ENCODE results near the gene HIF1AN.

HIF1AN gene

DNA sequence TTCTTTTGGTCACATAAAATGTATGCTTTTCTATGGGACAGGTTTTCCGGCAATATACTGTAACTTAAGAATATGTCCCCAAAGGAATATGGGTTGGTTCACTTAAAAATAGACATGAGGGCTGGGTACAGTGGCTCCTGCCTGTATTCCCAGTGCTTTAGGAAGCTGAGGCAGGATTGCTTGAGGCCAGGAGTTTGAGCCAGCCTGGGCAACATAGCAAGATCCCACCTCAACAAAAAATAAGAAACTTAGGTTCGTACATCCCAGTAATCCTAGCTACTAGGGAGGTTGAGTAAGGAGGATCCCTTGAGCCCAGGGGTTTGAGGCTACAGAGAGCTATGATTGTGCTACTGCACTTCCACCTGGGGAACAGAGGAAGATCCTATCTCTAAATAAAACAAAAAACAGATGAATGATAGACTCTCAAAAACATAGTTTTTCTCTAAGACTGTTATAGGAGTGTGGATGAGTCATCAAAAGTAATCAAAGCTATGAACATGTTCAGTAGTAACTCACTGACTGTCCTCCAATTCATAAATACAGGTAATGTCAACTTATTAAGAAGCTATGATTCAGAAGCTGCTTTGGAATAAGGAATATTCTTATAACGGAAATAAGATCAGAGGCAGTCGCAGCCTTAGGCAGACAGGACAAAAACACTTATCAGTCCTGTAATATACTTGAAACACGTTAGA, 13.5 kb upstream of the HIF1AN start:
- no peak for FAIRE-seq

DNA sequence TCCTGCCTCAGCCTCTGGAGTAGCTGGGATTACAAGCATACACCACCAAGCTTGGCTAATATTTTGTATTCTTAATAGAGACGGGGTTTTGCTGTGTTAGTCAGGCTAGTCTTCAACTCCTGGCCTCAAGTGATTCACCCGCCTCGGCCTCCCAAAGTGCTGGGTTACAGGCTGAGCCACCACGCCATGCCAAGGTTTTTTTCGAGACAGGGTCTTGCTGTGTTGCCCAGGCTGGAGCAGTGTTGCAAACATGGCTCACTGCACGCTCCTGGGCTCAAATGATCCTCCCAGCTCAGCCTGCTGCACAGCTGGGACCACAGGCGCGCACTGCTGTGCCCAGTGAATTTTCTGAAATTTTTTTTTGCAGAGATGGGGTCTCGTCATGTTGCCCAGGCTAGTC, 12.8 kb upstream of the HIF1AN start:
- no peak for FAIRE-seq

DNA sequence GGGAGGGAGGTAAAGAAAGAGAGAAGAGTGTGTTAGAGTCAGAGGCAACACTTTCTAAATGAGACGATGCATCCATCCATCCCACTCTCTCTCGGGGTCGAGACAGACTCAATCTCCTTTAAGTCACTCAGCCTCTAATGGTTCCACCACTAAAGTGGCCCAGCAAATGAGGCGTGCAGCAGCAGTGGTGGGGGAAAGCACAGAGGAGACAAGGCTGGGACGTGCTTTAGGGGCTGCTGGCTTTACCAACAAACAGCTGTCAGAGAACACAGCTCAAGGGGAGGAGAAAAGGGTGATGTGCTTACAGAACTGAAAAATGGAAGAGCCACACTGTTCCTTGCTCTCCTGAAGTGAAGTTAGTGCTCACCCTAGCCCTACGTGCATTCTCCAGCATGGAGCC, 11.5 kb upstream of the HIF1AN start:
- no peak for FAIRE-seq

DNA sequence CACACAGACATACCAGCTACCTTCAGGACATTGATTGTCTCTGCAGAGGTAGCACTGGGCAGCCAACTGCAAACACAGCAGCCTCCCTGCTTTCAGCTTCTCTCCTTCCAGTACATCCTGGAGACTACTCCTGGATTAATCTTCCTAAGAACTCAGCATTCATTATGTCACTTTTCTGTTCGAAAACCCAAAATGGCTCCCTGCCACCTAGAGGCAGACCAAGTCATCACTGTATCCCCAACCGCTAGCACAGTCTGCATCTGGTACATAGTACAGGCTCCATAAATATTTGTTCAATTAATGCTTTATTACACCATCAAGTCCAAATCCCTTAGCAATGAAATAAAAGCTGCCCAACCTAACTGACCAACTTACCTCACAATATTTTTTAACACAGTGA, 11.1 kb upstream of the HIF1AN start:
- no peak for FAIRE-seq

DNA sequence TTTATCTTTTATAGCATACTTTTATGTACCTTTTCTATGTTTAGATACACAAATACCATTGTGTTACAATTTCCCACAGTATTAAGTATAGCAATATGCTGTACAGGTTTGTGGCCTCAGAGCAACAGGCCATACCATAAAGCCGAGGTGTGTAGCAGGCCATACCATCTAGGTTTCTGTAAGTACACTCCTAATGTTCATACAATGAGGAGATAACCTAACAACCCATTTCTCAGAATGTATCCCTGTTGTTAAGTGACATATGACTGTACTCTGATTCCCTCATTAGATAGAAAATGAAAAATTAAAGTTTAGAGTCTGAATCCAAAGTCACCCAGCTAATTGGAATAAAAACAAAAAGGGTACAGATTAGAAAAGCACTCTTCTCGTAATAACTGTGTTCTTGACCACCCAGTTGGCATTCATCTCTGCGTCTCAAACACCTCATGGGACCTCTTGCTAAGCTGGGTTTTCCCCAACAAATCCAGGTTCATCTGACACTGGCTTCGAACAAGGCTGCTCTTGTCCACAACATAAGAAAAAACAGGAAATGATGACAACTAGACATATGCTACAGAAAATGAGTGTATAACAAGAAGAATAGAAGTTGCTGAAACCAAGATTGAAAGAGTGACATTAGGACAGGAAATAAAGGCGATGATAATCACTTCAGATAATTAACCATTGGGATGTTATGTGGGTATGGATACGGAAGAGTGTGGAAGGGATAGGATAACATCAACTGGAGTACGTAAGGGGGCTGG, 7.4 kb upstream of the HIF1AN start:
- no peak for FAIRE-seq

DNA sequence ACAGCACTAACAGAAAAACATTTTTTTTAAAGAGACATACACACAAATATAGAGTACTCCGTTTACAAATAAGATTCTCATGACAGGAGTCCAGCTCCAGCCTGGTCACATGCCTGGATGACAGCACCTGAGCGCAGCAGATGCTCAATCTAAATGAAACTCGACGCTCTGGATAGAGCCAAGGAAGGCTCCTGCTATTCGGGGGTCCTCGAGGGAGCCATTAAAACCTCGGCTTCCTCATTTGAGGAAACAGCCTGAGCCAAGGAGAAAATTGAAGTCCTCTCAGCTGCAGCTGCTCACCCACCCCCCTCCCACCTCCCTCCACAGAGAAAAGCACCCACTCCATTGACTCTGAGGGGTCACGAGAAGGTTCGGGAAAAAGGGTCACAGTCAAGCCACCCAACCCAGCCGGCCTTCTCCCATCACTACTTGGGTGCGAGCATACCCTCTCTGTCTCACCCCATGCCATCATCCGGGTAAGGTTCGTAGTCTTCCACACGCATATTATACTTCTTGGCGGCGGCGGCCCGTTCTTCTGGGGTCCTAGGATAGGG, 6.7 kb upstream of the HIF1AN start:
- no peak for FAIRE-seq

DNA sequence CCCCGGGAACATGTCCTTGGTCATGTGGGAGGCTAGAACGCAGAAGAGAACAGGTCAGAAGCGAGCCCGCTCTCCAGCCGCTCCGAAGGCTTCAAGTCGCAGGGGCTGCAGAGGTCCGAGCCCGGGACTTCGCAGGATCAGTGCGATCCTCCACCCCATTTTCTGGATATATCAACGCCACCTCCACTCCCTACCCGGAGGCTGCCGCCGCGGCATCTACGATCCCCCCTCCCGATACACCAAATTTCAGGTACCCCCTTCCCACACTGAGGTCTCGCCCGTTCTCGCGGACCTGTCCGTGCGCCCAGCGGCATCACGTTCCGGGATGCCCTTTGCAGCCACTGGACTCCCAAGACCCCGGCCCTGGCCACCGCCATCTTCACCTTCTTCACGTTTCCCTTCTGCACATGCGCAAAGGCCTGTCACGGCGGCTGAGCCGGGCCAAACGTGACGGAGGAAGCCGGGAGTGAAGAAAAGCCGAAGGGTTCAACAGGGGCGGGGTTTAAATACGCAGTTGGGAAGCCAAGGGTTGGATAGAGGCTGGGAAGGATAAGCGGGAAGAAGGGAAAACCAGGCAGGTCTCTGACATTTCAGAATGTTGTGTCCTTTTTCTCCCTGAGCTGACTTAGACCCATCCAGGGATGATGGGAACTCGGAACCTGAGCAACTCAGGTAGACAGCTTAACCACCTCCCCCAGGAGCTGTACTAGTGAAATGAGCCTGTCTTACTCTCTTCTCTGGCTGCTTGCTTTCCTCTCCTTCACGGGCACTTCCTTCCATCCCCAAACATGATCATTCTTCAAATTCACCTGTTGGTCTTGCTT, 6.1 kb upstream of the HIF1AN start, which contains the start of gene NDUFB8:
Gene NDUFB8 (minus strand): TSS at position 397 of the 824 bp plus-strand sequence. CDS start 20 bp downstream, at position 377.
- FAIRE-seq: no peak

DNA sequence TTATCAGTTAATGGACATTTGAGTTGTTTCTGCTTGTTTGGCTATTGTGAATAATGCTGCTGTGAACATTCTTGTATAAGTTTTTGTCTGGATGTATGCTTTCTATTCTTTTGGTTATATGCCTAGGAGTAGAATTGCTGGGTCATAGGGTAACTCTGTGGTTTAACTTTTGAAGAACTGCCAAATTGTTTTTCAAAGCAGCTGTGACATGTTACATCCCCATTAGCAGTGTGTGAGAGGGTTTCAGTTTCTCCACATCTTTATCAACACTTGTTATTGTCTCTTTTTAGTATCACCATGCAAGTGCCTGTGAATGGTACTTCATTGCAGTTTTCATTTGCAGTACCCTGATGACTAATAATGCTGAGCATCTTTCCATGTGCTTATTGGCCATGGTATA, 4.0 kb upstream of the HIF1AN start:
- FAIRE-seq: no peak

DNA sequence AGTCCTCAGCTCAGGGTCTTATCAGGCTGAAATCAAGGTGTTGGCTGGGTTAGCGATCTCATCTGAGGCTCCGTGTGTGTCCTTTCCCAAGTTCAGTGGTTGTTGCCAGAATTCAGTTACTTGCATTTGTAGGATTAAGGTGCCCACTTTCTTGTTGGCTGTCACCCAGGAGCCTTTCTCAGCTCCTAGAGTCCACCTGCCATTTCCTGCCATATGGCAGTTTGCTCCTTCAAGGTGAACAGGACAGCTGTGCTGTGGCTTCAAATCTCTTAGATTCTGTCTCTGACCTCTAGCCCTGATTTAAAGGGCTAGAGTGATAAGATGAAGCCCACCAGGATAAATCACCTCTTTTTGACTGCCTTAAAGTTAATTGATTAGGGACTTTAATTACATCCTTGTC, 1.0 kb upstream of the HIF1AN start:
- no peak for FAIRE-seq

DNA sequence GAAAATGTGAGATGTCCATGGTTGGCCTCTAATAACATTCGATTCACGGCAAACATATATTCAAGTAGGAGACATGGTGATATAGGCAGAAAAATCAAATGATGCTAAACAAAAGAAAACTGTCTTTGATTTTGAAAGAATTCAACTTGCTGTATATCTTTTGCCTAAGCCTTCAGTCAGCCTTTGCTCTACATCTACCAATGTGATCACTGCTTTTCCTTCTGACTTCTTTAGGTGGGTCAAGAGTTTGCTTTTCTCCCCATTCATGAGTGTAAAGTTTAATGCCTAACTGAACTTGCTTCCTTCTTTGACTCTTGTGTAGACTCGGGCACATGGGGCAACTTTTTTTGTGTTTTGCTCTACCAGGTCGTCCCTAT, 417 bp upstream of the HIF1AN start:
- FAIRE-seq: no peak

DNA sequence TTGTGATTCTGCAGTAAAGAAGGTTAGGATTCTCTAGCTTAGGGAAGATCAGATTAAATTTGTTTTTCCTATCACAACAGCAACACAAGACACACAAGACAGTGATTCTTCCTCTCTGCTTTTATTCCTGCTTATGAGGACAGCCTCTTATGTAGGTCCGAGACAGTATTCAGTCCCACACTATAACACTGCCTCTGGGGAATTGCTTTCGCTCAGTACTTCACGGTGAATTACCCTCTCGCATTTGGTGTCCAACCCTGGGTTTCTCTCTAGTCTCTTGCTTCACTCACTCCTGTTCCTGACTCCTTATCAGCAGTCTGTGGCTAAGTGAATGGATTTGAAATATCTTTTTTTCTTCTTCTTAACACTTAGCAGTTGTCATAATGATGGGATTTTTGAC, 1.7 kb downstream of the HIF1AN start:
- no peak for FAIRE-seq

DNA sequence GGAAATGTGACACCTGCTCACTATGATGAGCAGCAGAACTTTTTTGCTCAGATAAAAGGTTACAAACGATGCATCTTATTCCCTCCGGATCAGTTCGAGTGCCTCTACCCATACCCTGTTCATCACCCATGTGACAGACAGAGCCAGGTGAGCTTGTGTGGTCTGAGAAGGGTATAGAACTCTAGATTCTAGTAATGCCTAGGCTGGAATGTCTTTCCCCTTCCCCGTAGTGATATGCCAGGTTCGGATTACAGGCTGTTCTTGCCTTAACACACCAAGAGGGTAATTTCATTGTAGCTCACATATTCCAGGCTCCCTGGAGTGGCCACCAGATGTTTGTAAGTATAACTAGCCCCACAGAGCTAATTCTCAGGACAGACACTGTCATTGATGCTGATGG, 9.2 kb downstream of the HIF1AN start:
- no peak for FAIRE-seq

DNA sequence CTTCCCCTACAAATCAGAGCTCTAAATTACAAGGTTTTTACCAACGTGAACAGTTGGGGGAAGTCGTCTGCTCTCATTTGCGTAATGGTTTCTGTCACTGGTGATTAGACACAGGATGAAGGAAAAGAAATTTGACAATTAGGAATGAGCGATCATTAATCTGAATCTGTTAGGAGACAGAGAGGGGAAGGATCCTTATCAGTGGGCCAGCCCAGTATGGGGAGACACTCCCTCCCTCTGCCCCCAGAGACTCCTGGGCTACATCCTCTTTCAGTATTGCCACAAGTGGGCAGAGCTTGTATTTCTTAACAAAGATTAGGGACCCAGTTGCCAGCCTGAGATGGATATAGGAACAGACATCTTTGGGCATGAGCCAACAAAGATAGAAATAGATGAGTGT, 15.5 kb downstream of the HIF1AN start:
- FAIRE-seq: no peak

DNA sequence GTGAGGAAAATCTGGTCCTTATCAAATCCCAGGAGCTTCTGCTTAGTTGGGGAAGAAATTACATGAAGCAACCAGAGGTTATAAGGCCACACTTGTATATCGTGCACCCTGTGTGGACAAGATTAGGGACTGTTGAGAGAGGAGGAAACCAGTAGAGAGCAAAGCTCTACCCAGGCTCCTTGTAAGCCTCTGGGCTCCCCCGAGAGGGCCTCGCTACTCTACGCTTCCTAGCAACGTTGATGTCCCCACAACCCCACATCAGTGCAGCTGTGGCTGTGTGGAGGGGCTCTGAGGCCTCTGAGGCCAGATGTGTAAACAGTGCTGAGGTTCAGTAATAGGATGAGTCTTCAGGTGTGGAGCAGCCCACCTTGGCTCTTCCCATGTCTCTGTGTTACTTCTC, 16.0 kb downstream of the HIF1AN start:
- FAIRE-seq: no peak

DNA sequence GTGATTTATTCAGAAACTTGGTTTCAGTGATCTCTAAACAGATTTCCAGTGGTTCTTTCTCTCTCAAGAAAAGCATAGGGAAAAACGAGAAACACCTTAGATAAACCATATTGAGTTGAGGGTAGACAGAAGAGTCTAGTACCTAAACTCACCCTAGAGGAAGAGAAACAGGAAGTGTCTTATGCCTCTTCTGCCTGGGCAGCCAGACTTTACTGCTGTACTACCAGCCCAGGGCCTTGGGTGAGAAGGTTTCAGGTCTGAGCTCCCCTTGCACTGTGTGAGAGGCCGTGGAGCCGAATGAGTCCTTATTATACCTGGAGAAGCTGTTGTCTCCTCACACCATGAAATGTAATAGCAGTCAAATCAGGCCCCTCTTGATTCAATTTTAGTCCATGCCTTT, 18.2 kb downstream of the HIF1AN start:
- FAIRE-seq: no peak

DNA sequence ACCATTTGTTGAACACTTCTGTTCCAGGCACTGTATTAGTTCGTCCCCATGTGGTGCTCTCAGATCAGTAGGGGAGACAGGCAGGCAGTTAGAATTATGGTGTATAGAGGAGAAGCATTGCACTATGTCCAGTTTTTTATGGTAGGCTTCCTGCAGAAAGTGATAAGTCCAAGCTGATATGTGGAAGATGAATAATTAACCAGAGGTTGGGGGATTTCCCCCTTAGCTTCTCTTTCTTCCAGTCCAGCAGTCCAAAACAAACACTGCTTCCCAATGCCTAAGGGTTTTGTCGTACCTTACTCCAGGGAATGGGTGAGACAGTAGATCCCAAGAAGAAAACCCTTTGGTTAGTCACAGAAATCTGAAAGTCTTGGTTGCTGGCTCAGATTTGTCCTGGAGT, 19.2 kb downstream of the HIF1AN start:
- no peak for FAIRE-seq

DNA sequence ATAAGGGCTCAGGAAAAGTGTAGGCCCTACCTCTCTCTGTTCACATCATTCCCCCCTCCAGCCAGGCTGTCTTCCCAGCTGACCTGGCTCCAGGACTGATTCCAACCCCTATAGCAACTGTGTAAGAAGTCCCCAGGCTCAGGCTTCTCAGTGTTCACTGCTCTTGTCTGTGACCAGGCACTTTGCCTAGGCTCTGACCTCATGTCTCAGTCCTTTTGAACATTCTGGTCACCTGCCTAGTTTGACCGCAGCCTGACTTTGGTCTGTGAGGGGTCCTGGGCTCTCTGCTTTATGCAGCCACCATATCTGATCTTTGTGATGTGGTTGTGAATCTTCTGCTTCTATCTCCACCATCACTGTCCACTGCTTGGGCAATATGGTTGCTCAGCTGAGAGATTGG, 24.5 kb downstream of the HIF1AN start:
- no peak for FAIRE-seq

DNA sequence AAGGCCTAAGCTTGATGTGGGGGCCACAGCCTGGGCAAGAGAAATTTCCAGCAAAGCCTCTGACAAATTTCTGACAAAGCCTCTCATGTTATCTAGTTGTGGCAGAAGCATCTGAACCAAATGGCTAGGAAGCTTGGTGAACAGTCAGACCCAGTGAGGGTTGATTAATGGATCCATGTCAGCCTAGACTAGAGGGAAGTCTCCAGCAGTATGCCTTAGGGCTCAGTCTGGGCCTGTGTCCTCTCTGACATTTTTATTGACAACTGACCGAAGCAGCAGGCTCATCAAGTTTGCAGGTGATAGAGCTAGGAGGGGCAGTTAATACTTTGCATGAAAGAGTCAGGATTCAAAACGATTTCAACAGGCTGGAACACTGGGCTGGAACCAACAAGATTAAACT, 25.3 kb downstream of the HIF1AN start:
- FAIRE-seq: no peak

DNA sequence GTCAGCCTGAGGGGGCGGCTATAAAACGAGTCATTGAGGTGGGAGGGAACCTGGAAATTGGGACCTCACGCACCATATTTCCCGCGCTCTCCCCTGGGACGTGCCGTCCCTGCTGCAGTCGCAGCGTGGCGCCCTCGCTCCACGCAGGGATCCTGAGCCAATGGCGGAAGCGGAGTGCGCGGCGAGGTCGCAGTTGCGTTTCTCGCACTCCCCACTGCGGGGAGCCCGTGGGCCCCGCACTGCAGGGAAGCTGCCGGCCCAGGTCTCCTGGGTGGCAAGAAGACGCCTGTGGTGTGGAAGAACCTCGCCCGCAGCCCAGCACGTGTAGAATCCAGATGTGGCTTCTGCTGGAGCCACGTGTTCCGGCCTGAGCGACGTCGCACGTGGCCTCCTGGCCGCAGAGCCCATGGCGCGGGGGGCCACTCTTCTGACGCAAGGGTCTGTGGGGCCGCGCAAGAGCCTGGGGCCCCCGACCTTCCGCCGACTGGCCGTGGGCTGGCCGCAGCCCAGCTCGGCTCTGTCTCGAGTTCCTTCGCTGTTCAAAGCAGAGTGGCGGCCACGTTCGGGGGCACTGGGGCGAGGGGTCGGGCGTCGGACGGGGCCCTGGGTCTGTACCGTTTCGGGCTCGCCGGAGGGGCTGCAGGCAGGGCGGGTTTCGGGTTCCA, 26.4 kb downstream of the HIF1AN start:
- FAIRE-seq: no peak

DNA sequence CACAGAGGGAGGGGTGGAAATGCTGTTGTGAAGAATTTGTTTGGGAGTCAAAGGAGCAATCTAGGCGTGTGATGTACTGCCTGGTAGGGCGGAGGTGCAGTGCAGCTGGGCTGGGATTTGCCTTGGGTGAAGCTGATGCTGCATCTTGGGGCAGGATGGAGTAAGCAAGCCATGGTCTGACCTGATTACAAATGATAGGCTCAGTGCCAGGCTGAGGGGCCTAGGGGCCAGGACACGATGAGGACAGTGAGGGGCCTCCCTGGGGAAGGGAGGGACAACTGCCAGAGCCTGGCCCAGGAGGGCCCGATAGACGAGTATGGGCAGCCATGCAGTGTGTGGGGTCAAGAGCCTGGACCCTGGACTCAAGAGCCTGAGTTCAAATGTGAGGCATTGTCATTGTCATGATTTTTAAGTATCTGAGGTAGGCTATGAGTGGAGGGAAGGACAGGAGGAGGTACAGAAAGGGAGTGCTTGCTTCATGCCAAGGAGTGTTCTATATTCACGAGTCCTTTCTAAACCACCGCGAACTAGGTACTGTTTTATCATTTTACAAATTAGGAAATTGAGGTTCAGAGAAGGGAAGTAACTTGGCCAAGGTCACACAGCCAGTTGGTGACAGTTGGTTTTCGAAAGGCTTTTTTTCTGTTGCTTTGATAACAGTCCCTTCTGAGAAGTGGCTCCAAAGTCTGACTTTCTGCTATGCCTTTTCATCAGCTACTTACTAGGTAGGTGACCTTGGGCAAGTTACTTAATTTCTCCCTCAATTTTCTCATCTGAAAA, 29.7 kb downstream of the HIF1AN start:
- no peak for FAIRE-seq

DNA sequence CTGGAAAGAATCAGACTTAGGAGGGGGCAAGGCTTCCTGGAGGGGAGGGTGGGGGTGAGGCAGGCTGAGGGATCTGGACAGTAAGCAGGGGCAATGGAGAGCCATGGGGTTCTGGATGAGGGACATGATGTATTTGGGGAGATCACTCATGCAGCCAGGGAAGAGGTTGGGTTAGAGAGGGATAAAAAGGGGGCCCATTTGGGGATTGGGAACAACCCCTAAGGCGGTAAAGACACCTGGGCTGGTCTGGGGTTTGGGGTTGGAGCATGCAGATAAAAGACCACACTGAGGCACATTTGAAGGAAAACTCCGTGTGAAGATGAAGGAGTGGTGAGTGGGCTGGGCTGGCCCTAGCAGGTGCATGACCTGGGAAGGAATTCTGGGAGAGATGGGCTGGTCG, 30.8 kb downstream of the HIF1AN start:
- no peak for FAIRE-seq

DNA sequence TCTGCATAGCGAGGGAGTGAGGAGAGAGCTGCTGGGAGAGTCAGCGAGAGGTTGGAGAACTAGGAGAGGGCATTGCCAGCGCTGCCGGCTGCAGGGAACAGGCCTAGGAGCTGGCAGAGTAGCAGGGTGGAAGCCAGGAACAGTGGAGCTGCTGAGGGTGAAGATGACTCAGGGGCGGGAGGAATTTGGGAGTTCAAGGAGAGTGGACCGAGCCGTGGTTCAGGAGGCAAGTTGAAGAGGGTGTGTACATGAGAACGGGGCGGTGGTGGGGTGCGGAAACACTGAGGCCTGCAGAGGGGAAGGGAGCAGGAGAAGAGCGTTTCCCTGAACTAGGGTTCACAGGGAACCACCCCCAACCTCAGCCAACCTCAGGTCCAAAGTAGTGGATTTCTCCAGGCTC, 31.5 kb downstream of the HIF1AN start:
- FAIRE-seq: no peak
